ENCODE measurements around the gene AP1AR.

Gene AP1AR

DNA sequence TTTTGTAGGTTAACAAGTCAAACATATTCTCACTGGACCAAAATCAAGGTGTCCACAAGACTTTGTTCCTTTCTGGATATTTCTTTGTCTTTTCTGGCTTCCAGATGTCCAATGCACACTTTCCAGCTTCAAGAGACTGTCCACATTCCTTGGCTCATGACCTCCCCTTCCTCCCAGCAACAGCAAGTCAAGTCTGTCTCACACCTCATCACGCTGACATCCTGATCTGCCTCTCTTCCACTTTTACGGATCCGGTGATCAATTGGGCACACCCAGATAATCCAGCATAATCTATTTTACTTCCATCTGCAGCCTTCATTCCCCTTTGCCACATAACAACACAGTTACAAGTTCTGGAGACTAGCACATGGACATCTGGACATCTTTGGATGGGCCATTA is 44.5 kb downstream of the AP1AR start:
- Histone ChIP-seq H3K9ac (ENCODE audit: low read length) (no peak overlapping the region), H3K4me2 (ENCODE audit: low read depth, low read length, poor library complexity, severe bottlenecking) (no peak overlapping the region), H3K4me3 (ENCODE audit: insufficient read depth, low read length, poor library complexity, severe bottlenecking) (no peak overlapping the region), H3K9me3 (ENCODE audit: insufficient read depth, low read length) (no peaks in the 10 kb centered on the region), H3K79me2 (ENCODE audit: insufficient read depth, low read length) (peaks cover 49% of the 10 kb centered on the region), H4K20me1 (ENCODE audit: low read depth, low read length) (peaks cover 4% of the 10 kb centered on the region; the same call in 1 of the 2 replicates), H3K27me3 (ENCODE audit: low read length) (no peaks in the 10 kb centered on the region), H3K27ac (ENCODE audit: low read depth, low read length) (no peak overlapping the region), H3K9me2 (replicated peaks; ENCODE audit: insufficient read depth, low read length) (no peaks in the 10 kb centered on the region), H3F3A (ENCODE audit: insufficient read depth) (peaks cover 16% of the 10 kb centered on the region; the same call in 1 of the 2 replicates), H3K36me3 (ENCODE audit: low read length) (peaks cover 13% of the 10 kb centered on the region; the same call in 1 of the 2 replicates), H2AFZ (ENCODE audit: low read depth, low read length, severe bottlenecking) (no peak overlapping the region)
- TF ChIP-seq, protein P1, sequence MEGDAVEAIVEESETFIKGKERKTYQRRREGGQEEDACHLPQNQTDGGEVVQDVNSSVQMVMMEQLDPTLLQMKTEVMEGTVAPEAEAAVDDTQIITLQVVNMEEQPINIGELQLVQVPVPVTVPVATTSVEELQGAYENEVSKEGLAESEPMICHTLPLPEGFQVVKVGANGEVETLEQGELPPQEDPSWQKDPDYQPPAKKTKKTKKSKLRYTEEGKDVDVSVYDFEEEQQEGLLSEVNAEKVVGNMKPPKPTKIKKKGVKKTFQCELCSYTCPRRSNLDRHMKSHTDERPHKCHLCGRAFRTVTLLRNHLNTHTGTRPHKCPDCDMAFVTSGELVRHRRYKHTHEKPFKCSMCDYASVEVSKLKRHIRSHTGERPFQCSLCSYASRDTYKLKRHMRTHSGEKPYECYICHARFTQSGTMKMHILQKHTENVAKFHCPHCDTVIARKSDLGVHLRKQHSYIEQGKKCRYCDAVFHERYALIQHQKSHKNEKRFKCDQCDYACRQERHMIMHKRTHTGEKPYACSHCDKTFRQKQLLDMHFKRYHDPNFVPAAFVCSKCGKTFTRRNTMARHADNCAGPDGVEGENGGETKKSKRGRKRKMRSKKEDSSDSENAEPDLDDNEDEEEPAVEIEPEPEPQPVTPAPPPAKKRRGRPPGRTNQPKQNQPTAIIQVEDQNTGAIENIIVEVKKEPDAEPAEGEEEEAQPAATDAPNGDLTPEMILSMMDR (IDR thresholded peaks at IDR 0.05; ENCODE audit: insufficient read depth, low read length, poor library complexity, severe bottlenecking): no peak
- no peak for TF ChIP-seq EZH2phosphoT487 (conservative IDR thresholded peaks at IDR 0.05; ENCODE audit: low read length)

DNA sequence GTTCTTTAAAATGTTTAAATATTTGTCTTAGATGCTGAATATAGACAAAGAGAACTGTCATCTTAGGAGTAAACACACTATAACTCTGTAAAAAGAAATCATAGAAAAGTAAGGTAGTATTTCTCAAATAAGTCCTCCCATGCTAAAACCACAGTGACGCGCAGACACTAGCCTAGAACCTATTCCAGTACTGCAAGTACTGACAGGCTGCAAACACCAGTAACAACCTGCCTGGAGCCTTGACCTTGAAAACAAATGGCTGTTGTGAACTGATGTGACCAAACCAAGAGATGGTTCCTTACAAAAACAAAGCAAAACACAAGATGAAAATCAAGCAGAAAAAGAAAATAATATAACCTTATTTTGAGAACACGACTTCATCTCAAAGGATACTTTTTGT is 45.6 kb downstream of the AP1AR start:
- peaks cover 13% of the 10 kb centered on the region; the same call in 1 of the 2 replicates for H3K36me3 ChIP-seq (ENCODE audit: low read length)

DNA sequence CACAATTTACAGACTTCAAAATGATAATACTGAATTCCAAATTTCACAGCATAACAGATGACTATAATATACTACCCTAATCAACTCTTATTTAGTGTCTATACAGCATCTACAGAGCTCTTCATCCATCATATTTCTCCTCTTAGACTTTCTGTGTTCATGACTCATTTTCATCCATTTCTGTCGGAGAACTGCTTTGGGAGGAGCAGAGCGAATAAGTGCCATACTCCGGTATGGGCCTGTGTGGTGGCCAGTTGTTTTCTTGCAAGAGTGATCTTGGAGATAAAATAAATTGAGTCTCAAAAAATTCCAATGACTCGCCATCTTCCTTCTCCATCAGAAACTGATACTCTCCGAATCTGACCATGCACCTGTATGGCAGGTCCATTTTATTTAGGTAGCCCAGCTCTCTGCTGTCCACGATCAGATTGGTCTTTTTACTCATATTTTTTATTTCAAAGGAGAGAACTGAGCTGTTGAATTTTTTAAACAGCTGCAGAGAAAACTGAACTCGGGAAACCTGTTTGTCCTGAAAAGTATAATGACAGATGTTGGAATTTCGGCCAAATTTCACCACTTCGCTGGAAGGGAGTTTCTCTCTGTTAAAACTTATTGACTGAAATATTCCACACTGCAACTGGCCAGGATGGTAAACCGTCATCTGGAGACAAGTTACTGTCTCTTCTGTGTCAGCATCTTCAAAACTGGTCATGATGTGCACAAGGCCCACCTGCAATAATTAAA is 46.3 kb downstream of the AP1AR start:
- Histone ChIP-seq H3K27ac (ENCODE audit: low read depth, low read length) (peak overlapping the region; percentile 77; the same call in 1 of the 2 replicates), H2AFZ (ENCODE audit: low read depth, low read length, severe bottlenecking) (no peak overlapping the region), H4K20me1 (ENCODE audit: low read depth, low read length) (peaks cover 4% of the 10 kb centered on the region; the same call in 1 of the 2 replicates), H3K9me2 (replicated peaks; ENCODE audit: insufficient read depth, low read length) (no peaks in the 10 kb centered on the region), H3K27me3 (ENCODE audit: low read length) (no peaks in the 10 kb centered on the region), H3K79me2 (ENCODE audit: insufficient read depth, low read length) (peaks cover 64% of the 10 kb centered on the region), H3F3A (ENCODE audit: insufficient read depth) (peaks cover 13% of the 10 kb centered on the region; the same call in 1 of the 2 replicates), H3K9me3 (ENCODE audit: insufficient read depth, low read length) (no peaks in the 10 kb centered on the region), H3K4me2 (ENCODE audit: low read depth, low read length, poor library complexity, severe bottlenecking) (no peak overlapping the region), H3K9ac (ENCODE audit: low read length) (no peak overlapping the region), H3K4me3 (ENCODE audit: insufficient read depth, low read length, poor library complexity, severe bottlenecking) (no peak overlapping the region), H3K36me3 (ENCODE audit: low read length) (peaks cover 15% of the 10 kb centered on the region; the same call in 1 of the 2 replicates)
- TF ChIP-seq, protein P1 (IDR thresholded peaks at IDR 0.05; ENCODE audit: insufficient read depth, low read length, poor library complexity, severe bottlenecking): no peak
- TF ChIP-seq EZH2phosphoT487 (conservative IDR thresholded peaks at IDR 0.05; ENCODE audit: low read length): no peak

More for the DNA sequence above, 45.6 kb downstream of the AP1AR start:
- no peak overlapping the region for H2AFZ ChIP-seq (ENCODE audit: low read depth, low read length, severe bottlenecking)
- no peak overlapping the region for H3K4me3 ChIP-seq (ENCODE audit: insufficient read depth, low read length, poor library complexity, severe bottlenecking)
- no peak overlapping the region for H3K9ac ChIP-seq (ENCODE audit: low read length)
- no peaks in the 10 kb centered on the region for H3K9me2 ChIP-seq (replicated peaks; ENCODE audit: insufficient read depth, low read length)
- peaks cover 4% of the 10 kb centered on the region; the same call in 1 of the 2 replicates for H4K20me1 ChIP-seq (ENCODE audit: low read depth, low read length)
- no peak for TF ChIP-seq EZH2phosphoT487 (conservative IDR thresholded peaks at IDR 0.05; ENCODE audit: low read length)
- TF ChIP-seq, protein P1 (IDR thresholded peaks at IDR 0.05; ENCODE audit: insufficient read depth, low read length, poor library complexity, severe bottlenecking): no peak
- H3K9me3 ChIP-seq (ENCODE audit: insufficient read depth, low read length): no peaks in the 10 kb centered on the region
- H3K27me3 ChIP-seq (ENCODE audit: low read length): no peaks in the 10 kb centered on the region
- no peak overlapping the region for H3K27ac ChIP-seq (ENCODE audit: low read depth, low read length)
- peaks cover 13% of the 10 kb centered on the region; the same call in 1 of the 2 replicates for H3F3A ChIP-seq (ENCODE audit: insufficient read depth)
- H3K79me2 ChIP-seq (ENCODE audit: insufficient read depth, low read length): peaks cover 58% of the 10 kb centered on the region
- H3K4me2 ChIP-seq (ENCODE audit: low read depth, low read length, poor library complexity, severe bottlenecking): no peak overlapping the region

Measured in SU-DHL-6 (cell line).